ENCODE results near the gene PLD1.

DNA sequence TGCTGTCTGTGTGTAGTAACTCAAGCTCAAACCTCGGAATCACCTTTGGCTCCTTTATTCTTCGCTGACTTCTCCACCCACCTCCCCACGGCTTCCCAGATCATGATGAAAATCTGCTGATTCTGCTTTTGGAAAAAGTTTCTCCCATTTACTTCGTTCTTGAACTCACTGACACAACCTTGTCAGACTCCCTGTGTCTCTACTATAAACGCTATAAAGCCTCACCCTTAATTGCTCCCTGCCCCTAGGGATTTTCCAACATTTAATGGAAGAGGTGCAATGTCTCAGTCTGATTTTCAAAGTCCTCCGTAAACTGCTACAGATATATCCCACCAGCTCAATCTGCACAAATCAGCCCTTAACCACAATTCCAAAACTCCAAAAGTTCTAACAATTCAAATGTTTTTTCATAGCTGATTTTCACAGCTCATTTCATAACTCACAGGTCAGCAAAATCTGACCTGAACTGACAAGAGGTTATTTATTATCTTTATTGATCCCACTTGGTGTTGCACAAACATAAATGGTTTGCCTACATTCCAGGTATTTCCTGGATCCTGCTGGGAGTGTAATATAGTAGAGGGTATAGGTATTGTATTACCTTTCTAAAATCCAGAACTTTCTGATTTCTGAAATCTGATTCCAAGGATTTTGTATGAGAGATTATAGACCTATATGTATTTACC lies 129.4 kb downstream of the PLD1 start:
- TF ChIP-seq, protein P1, sequence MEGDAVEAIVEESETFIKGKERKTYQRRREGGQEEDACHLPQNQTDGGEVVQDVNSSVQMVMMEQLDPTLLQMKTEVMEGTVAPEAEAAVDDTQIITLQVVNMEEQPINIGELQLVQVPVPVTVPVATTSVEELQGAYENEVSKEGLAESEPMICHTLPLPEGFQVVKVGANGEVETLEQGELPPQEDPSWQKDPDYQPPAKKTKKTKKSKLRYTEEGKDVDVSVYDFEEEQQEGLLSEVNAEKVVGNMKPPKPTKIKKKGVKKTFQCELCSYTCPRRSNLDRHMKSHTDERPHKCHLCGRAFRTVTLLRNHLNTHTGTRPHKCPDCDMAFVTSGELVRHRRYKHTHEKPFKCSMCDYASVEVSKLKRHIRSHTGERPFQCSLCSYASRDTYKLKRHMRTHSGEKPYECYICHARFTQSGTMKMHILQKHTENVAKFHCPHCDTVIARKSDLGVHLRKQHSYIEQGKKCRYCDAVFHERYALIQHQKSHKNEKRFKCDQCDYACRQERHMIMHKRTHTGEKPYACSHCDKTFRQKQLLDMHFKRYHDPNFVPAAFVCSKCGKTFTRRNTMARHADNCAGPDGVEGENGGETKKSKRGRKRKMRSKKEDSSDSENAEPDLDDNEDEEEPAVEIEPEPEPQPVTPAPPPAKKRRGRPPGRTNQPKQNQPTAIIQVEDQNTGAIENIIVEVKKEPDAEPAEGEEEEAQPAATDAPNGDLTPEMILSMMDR (IDR thresholded peaks at IDR 0.05; ENCODE audit: low read depth, low read length, missing input control) = no peak
- TF ChIP-seq, protein P2, sequence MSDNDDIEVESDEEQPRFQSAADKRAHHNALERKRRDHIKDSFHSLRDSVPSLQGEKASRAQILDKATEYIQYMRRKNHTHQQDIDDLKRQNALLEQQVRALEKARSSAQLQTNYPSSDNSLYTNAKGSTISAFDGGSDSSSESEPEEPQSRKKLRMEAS (IDR thresholded peaks at IDR 0.05) = peak; percentile 20
- peak; percentile 14 for TF ChIP-seq SP1 (IDR thresholded peaks at IDR 0.05)
- TF ChIP-seq, protein P3, sequence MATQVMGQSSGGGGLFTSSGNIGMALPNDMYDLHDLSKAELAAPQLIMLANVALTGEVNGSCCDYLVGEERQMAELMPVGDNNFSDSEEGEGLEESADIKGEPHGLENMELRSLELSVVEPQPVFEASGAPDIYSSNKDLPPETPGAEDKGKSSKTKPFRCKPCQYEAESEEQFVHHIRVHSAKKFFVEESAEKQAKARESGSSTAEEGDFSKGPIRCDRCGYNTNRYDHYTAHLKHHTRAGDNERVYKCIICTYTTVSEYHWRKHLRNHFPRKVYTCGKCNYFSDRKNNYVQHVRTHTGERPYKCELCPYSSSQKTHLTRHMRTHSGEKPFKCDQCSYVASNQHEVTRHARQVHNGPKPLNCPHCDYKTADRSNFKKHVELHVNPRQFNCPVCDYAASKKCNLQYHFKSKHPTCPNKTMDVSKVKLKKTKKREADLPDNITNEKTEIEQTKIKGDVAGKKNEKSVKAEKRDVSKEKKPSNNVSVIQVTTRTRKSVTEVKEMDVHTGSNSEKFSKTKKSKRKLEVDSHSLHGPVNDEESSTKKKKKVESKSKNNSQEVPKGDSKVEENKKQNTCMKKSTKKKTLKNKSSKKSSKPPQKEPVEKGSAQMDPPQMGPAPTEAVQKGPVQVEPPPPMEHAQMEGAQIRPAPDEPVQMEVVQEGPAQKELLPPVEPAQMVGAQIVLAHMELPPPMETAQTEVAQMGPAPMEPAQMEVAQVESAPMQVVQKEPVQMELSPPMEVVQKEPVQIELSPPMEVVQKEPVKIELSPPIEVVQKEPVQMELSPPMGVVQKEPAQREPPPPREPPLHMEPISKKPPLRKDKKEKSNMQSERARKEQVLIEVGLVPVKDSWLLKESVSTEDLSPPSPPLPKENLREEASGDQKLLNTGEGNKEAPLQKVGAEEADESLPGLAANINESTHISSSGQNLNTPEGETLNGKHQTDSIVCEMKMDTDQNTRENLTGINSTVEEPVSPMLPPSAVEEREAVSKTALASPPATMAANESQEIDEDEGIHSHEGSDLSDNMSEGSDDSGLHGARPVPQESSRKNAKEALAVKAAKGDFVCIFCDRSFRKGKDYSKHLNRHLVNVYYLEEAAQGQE (IDR thresholded peaks at IDR 0.05) = no peak
- no peak for TF ChIP-seq TAF1 (conservative IDR thresholded peaks at IDR 0.05)
- TF ChIP-seq RAD21 (IDR thresholded peaks at IDR 0.05) = no peak
